ENCODE measurements around the gene KRT28. TPM values are rescaled to one million over a fixed set of nuclear protein-coding genes. Genes with fewer than 3 reads are reported as not detected.
A peak's percentile ranks its signal among the peaks of the same experiment; 100 is the strongest.

Gene KRT28
- total and polyA plus RNA-seq, 2 experiments from 2014 or later, result not detected

GRCh38 chr17:40832840-40833239 lies 33.1 kb upstream of the KRT28 start:
- peaks cover 4% of the 10 kb centered on the region; the same call in 1 of the 2 replicates for H3K36me3 ChIP-seq (ENCODE audit: low read depth)

GRCh38 chr17:40830085-40830776 lies 30.5 kb upstream of the KRT28 start:
- WGBS, 2 experiments (ENCODE audit: low coverage in 1 of 2, low lambda C conversion rate in 2 of 2, missing lambda C conversion rate in 2 of 2), result 89 to 100% methylated on average over 2 of the region's 2 CpGs
- no peak for TF ChIP-seq EZH2 (IDR thresholded peaks at IDR 0.05; ENCODE audit: insufficient read depth, poor library complexity, severe bottlenecking)
- no peak for TF ChIP-seq EZH2phosphoT487 (IDR thresholded peaks at IDR 0.05; ENCODE audit: insufficient read depth, low read depth)
- in situ Hi-C loops (cut with MboI), result no loop called here

More at GRCh38 chr17:40832840-40833239, 33.1 kb upstream of the KRT28 start:
- Histone ChIP-seq H4K20me1 (ENCODE audit: insufficient read depth) (no peaks in the 10 kb centered on the region), H3K4me3 (no peak overlapping the region), H3F3A (ENCODE audit: insufficient read depth) (no peaks in the 10 kb centered on the region), H3K27ac (no peak overlapping the region), H3K79me2 (ENCODE audit: insufficient read depth) (peaks cover 26% of the 10 kb centered on the region; the same call in 1 of the 2 replicates), H3K4me2 (ENCODE audit: unreplicated experiment) (no peak overlapping the region), H3K4me1 (ENCODE audit: insufficient read depth) (no peaks in the 10 kb centered on the region), H3K27me3 (replicated peaks; ENCODE audit: insufficient read depth) (no peaks in the 10 kb centered on the region), H3K9me2 (ENCODE audit: insufficient read depth) (no peaks in the 10 kb centered on the region), H3K9ac (no peak overlapping the region), H3K9me3 (ENCODE audit: low read depth) (no peaks in the 10 kb centered on the region), H2AFZ (no peak overlapping the region)
- in situ Hi-C loops (cut with MboI), result no loop called here
- TF ChIP-seq EZH2 (IDR thresholded peaks at IDR 0.05; ENCODE audit: insufficient read depth, poor library complexity, severe bottlenecking) (no peak), EZH2phosphoT487 (IDR thresholded peaks at IDR 0.05; ENCODE audit: insufficient read depth, low read depth) (no peak)
- DNase-seq, result no peak
- WGBS, 2 experiments (ENCODE audit: low coverage in 1 of 2, low lambda C conversion rate in 2 of 2, missing lambda C conversion rate in 2 of 2), result 83 to 86% methylated on average over 3 of the region's 3 CpGs

GRCh38 chr17:40828454-40829044 lies 28.8 kb upstream of the KRT28 start:
- no peak overlapping the region for H3K9ac ChIP-seq
- H3K27me3 ChIP-seq (replicated peaks; ENCODE audit: insufficient read depth), result no peaks in the 10 kb centered on the region
- DNase-seq, result no peak
- no peak overlapping the region for H3K27ac ChIP-seq
- in situ Hi-C loops (cut with MboI), result no loop called here
- no peak for TF ChIP-seq EZH2 (IDR thresholded peaks at IDR 0.05; ENCODE audit: insufficient read depth, poor library complexity, severe bottlenecking)
- no peak for TF ChIP-seq EZH2phosphoT487 (IDR thresholded peaks at IDR 0.05; ENCODE audit: insufficient read depth, low read depth)
- no peaks in the 10 kb centered on the region for H3K9me3 ChIP-seq (ENCODE audit: low read depth)
- peaks cover 69% of the 10 kb centered on the region for H3K79me2 ChIP-seq (ENCODE audit: insufficient read depth)
- 83 to 84% methylated on average over 4 of the region's 4 CpGs for WGBS, 2 experiments (ENCODE audit: low coverage in 1 of 2, low lambda C conversion rate in 2 of 2, missing lambda C conversion rate in 2 of 2)
- no peaks in the 10 kb centered on the region for H3K36me3 ChIP-seq (ENCODE audit: low read depth)
- no peaks in the 10 kb centered on the region for H4K20me1 ChIP-seq (ENCODE audit: insufficient read depth)
- H3F3A ChIP-seq (ENCODE audit: insufficient read depth), result no peaks in the 10 kb centered on the region
- H3K4me2 ChIP-seq (ENCODE audit: unreplicated experiment), result no peak overlapping the region
- H2AFZ ChIP-seq, result no peak overlapping the region
- no peak overlapping the region for H3K4me3 ChIP-seq
- H3K9me2 ChIP-seq (ENCODE audit: insufficient read depth), result no peaks in the 10 kb centered on the region
- no peaks in the 10 kb centered on the region for H3K4me1 ChIP-seq (ENCODE audit: insufficient read depth)

More at GRCh38 chr17:40830085-40830776, 30.5 kb upstream of the KRT28 start:
- no peak for DNase-seq
- no peak overlapping the region for H3K27ac ChIP-seq
- no peaks in the 10 kb centered on the region for H3F3A ChIP-seq (ENCODE audit: insufficient read depth)
- H3K9ac ChIP-seq, result no peak overlapping the region
- H3K27me3 ChIP-seq (replicated peaks; ENCODE audit: insufficient read depth), result no peaks in the 10 kb centered on the region
- no peaks in the 10 kb centered on the region for H4K20me1 ChIP-seq (ENCODE audit: insufficient read depth)
- no peaks in the 10 kb centered on the region for H3K9me3 ChIP-seq (ENCODE audit: low read depth)
- H3K4me1 ChIP-seq (ENCODE audit: insufficient read depth), result no peaks in the 10 kb centered on the region
- no peak overlapping the region for H2AFZ ChIP-seq
- peaks cover 52% of the 10 kb centered on the region for H3K79me2 ChIP-seq (ENCODE audit: insufficient read depth)
- H3K4me2 ChIP-seq (ENCODE audit: unreplicated experiment), result no peak overlapping the region
- H3K4me3 ChIP-seq, result no peak overlapping the region
- no peaks in the 10 kb centered on the region for H3K9me2 ChIP-seq (ENCODE audit: insufficient read depth)
- H3K36me3 ChIP-seq (ENCODE audit: low read depth), result no peaks in the 10 kb centered on the region; the same call in 1 of the 2 replicates

GRCh38 chr17:40827746-40828453 lies 28.1 kb upstream of the KRT28 start:
- Histone ChIP-seq H3K9ac (no peak overlapping the region), H3K9me3 (ENCODE audit: low read depth) (no peaks in the 10 kb centered on the region), H3K36me3 (ENCODE audit: low read depth) (no peaks in the 10 kb centered on the region), H3K4me2 (ENCODE audit: unreplicated experiment) (no peak overlapping the region), H3K4me3 (no peak overlapping the region), H3F3A (ENCODE audit: insufficient read depth) (peaks cover under 1% of the 10 kb centered on the region; the same call in 1 of the 2 replicates), H3K9me2 (ENCODE audit: insufficient read depth) (no peaks in the 10 kb centered on the region), H4K20me1 (ENCODE audit: insufficient read depth) (no peaks in the 10 kb centered on the region), H3K27me3 (replicated peaks; ENCODE audit: insufficient read depth) (no peaks in the 10 kb centered on the region), H3K4me1 (ENCODE audit: insufficient read depth) (no peaks in the 10 kb centered on the region), H3K27ac (no peak overlapping the region), H3K79me2 (ENCODE audit: insufficient read depth) (peaks cover 76% of the 10 kb centered on the region), H2AFZ (no peak overlapping the region)
- 69 to 72% methylated on average over 7 of the region's 7 CpGs for WGBS, 2 experiments (ENCODE audit: low coverage in 1 of 2, low lambda C conversion rate in 2 of 2, missing lambda C conversion rate in 2 of 2)
- peak; percentile 2 for DNase-seq
- in situ Hi-C loops (cut with MboI), result no loop called here
- no peak for TF ChIP-seq EZH2 (IDR thresholded peaks at IDR 0.05; ENCODE audit: insufficient read depth, poor library complexity, severe bottlenecking)
- TF ChIP-seq EZH2phosphoT487 (IDR thresholded peaks at IDR 0.05; ENCODE audit: insufficient read depth, low read depth), result no peak

Measured in GM23248 (cell line).